Liver (tissue), 9 donors: ENCODE measurements around the gene MICAL2. TPM values are rescaled to one million over a fixed set of nuclear protein-coding genes. Genes with fewer than 3 reads are reported as not detected.

Experiments
- DNase-seq: peaks from one replicate; pipeline ENCODE4 v3.0.0-alpha.2; 2017; ENCODE audit warnings: low spot score
- H3K27ac ChIP-seq, 2 donors: one replicate each; pipeline ENCODE4 v1.7.0; 2013; ENCODE audit warnings: inconsistent platforms in 2 of 2, low read length in 2 of 2, control low read depth in 1 of 2, low read depth in 1 of 2, mild to moderate bottlenecking in 1 of 2
- H3K27me3 ChIP-seq, 4 donors: one replicate each; pipeline versions ENCODE4 v1.6.1 to v1.7.0; 2013; ENCODE audit warnings: low read length in 3 of 4, inconsistent platforms in 1 of 4, mild to moderate bottlenecking in 1 of 4, moderate library complexity in 1 of 4; ENCODE audit not compliant: control insufficient read depth in 4 of 4, insufficient read depth in 4 of 4
- H3K36me3 ChIP-seq, 4 donors: one replicate each; pipeline versions ENCODE4 v1.6.1 to v1.7.0; 2013; ENCODE audit warnings: low read length in 3 of 4, mild to moderate bottlenecking in 3 of 4, low read depth in 1 of 4, moderate library complexity in 1 of 4; ENCODE audit not compliant: control insufficient read depth in 4 of 4, insufficient read depth in 3 of 4
- H3K4me1 ChIP-seq, 4 donors: one replicate each; pipeline versions ENCODE4 v1.6.1 to v1.7.0; 2013; ENCODE audit warnings: low read length in 3 of 4, mild to moderate bottlenecking in 3 of 4, moderate library complexity in 1 of 4; ENCODE audit not compliant: control insufficient read depth in 4 of 4, insufficient read depth in 4 of 4
- H3K4me3 ChIP-seq, 3 donors: one replicate each; pipeline versions ENCODE4 v1.6.1 to v1.7.0; 2013; ENCODE audit warnings: low read length in 3 of 3, control low read depth in 1 of 3, low read depth in 1 of 3, mild to moderate bottlenecking in 1 of 3
- H3K9ac ChIP-seq, 2 donors: one replicate each; pipeline ENCODE4 v1.7.0; 2013; ENCODE audit warnings: low read length in 2 of 2, mild to moderate bottlenecking in 2 of 2, moderate library complexity in 2 of 2, control low read depth in 1 of 2, low read depth in 1 of 2
- H3K9me3 ChIP-seq, 4 donors: one replicate each; pipeline versions ENCODE4 v1.6.1 to v1.7.0; 2013; ENCODE audit warnings: low read length in 3 of 4; ENCODE audit not compliant: control insufficient read depth in 4 of 4
- ATF3 ChIP-seq: IDR thresholded peaks from 2 replicates; pipeline ENCODE4 v1.6.1; 2016; ENCODE audit warnings: antibody characterized with exemption
- CTCF ChIP-seq: fragments of 150-350 bp; IDR thresholded peaks from 2 replicates; pipeline ENCODE4 v1.5.1; 2017; ENCODE audit warnings: improper control_type of control experiment, low read depth, low read length; ENCODE audit not compliant: missing input control
- EGR1 ChIP-seq, 2 donors: IDR thresholded peaks; 2 replicates each; pipeline ENCODE4 v1.6.1; 2016 to 2018; ENCODE audit warnings: antibody characterized with exemption in 2 of 2, low read depth in 2 of 2
- FOXA1 ChIP-seq: IDR thresholded peaks from 2 replicates; pipeline ENCODE4 v1.6.1; 2016; ENCODE audit warnings: antibody characterized with exemption
- FOXA2 ChIP-seq: IDR thresholded peaks from 2 replicates; pipeline ENCODE4 v1.6.1; 2016; ENCODE audit warnings: antibody characterized with exemption
- GABPA ChIP-seq, 2 donors: IDR thresholded peaks in 1 of 2; conservative IDR thresholded peaks in 1 of 2; 2 replicates each; pipeline ENCODE4 v1.6.1; 2016; ENCODE audit warnings: antibody characterized with exemption in 2 of 2, mild to moderate bottlenecking in 1 of 2, moderate library complexity in 1 of 2
- HNF4A ChIP-seq, 2 donors: conservative IDR thresholded peaks; 2 replicates each; pipeline ENCODE4 v1.6.1; 2016; ENCODE audit warnings: antibody characterized with exemption in 2 of 2, mild to moderate bottlenecking in 2 of 2
- HNF4G ChIP-seq: IDR thresholded peaks from 2 replicates; pipeline ENCODE4 v1.6.1; 2016; ENCODE audit warnings: antibody characterized with exemption
- JUND ChIP-seq, 2 donors: IDR thresholded peaks; 2 replicates each; pipeline ENCODE4 v1.6.1; 2016; ENCODE audit warnings: antibody characterized with exemption in 2 of 2
- MAX ChIP-seq: IDR thresholded peaks from 2 replicates; pipeline ENCODE4 v1.6.1; 2016; ENCODE audit warnings: antibody characterized with exemption
- NR2F2 ChIP-seq: IDR thresholded peaks from 2 replicates; pipeline ENCODE4 v1.6.1; 2016; ENCODE audit warnings: antibody characterized with exemption
- RAD21 ChIP-seq, 2 donors: IDR thresholded peaks; 2 replicates each; pipeline ENCODE4 v1.6.1; 2016; ENCODE audit warnings: antibody characterized with exemption in 2 of 2, mild to moderate bottlenecking in 2 of 2
- REST ChIP-seq: IDR thresholded peaks from 2 replicates; pipeline ENCODE4 v1.6.1; 2016; ENCODE audit warnings: antibody characterized with exemption, mild to moderate bottlenecking
- RXRA ChIP-seq, 2 donors: IDR thresholded peaks; 2 replicates each; pipeline ENCODE4 v1.6.1; 2017 to 2018; ENCODE audit warnings: antibody characterized with exemption in 2 of 2, mild to moderate bottlenecking in 1 of 2
- SP1 ChIP-seq: IDR thresholded peaks from 2 replicates; pipeline ENCODE4 v1.6.1; 2018; ENCODE audit warnings: antibody characterized with exemption, mild to moderate bottlenecking
- TAF1 ChIP-seq: conservative IDR thresholded peaks from 2 replicates; pipeline ENCODE4 v1.6.1; 2016; ENCODE audit warnings: antibody characterized with exemption, mild to moderate bottlenecking
- YY1 ChIP-seq: IDR thresholded peaks from 2 replicates; pipeline ENCODE4 v1.6.1; 2016; ENCODE audit warnings: antibody characterized with exemption, mild to moderate bottlenecking
- ZBTB33 ChIP-seq: IDR thresholded peaks from 2 replicates; pipeline ENCODE4 v1.6.1; 2016; ENCODE audit warnings: antibody characterized with exemption
- WGBS: extraction: QIAGEN DNeasy Blood & Tissue Kit; methylation state at CpG from one replicate; pipeline ENCODE4 v1.1.7; 2013; 5-methylcytosine and 5-hydroxymethylcytosine counted together
- polyA plus RNA-seq, 2 donors: library from polyadenylated mRNA; stranded (reverse) in 1 of 2; unstranded in 1 of 2; fragments of 200-250 nt in 1 of 2; fragments of >200 nt in 1 of 2; fragmentation: Nextera tagmentation in 1 of 2; extraction: Ambion mirVana in 1 of 2; gene quantifications; one replicate each; pipeline versions ENCODE4 v1.2.1 to v1.2.3, GENCODE V29; 2013 to 2015
- total RNA-seq, 2 donors: library from RNA; depleted of rRNA; stranded (reverse); fragments of >200 nt; gene quantifications; one replicate each; pipeline ENCODE4 v1.2.3, GENCODE V29; 2014
- donor health status: healthy.
- donor health status: healthy.
- donor health status: healthy.
- donor health status: healthy.
- donor health status: healthy.

Gene MICAL2
- total and polyA plus RNA-seq, 4 donors = 17.5 to 113 (median 42.9) TPM

- DNase-seq = no peak
- Histone ChIP-seq H3K4me3 (no peak overlapping the region), H3K27ac (no peak overlapping the region), H3K9me3 (no peaks in the 10 kb centered on the region), H3K4me1 (no peaks in the 10 kb centered on the region), H3K9ac (no peak overlapping the region), H3K36me3 (peaks cover 6 to 42% (median 27%) of the 10 kb centered on the region in 4 donors), H3K27me3 (no peaks in the 10 kb centered on the region)
- TF ChIP-seq FOXA2 = no peak
- no peak for TF ChIP-seq RAD21 (IDR thresholded peaks at IDR 0.05)
- no peak for TF ChIP-seq TAF1
- TF ChIP-seq CTCF = no peak
- TF ChIP-seq YY1 = no peak
- no peak for TF ChIP-seq GABPA (IDR thresholded peaks at IDR 0.05 in 1 of 2, conservative IDR thresholded peaks at IDR 0.05 in 1 of 2)
- TF ChIP-seq FOXA1 = no peak
- no peak for TF ChIP-seq ZBTB33
- no peak for TF ChIP-seq REST
- no peak for TF ChIP-seq ATF3
- no peak for TF ChIP-seq HNF4A (conservative IDR thresholded peaks at IDR 0.05)
- TF ChIP-seq JUND (IDR thresholded peaks at IDR 0.05) = no peak
- no peak for TF ChIP-seq HNF4G
- TF ChIP-seq RXRA (IDR thresholded peaks at IDR 0.05) = no peak
- no peak for TF ChIP-seq NR2F2
- WGBS = 95% methylated on average over 7 of the region's 7 CpGs
These were observed 149.6 kb downstream of the MICAL2 start for GRCh38 chr11:12259956-12260355.

GRCh38 chr11:12260731-12261521 is 150.5 kb downstream of the MICAL2 start:
- DNase-seq = no peak
- Histone ChIP-seq H3K4me1 (no peaks in the 10 kb centered on the region), H3K27me3 (no peaks in the 10 kb centered on the region), H3K9me3 (no peaks in the 10 kb centered on the region), H3K27ac (no peak overlapping the region), H3K9ac (no peak overlapping the region), H3K4me3 (no peak overlapping the region), H3K36me3 (peaks cover 6 to 42% (median 25%) of the 10 kb centered on the region in 4 donors)
- no peak for TF ChIP-seq JUND (IDR thresholded peaks at IDR 0.05)
- no peak for TF ChIP-seq TAF1
- TF ChIP-seq RAD21 (IDR thresholded peaks at IDR 0.05) = no peak
- TF ChIP-seq ZBTB33 = no peak
- TF ChIP-seq HNF4G = no peak
- no peak for TF ChIP-seq CTCF
- TF ChIP-seq EGR1 (IDR thresholded peaks at IDR 0.05; ENCODE audit: low read depth in 2 of 2) = no peak
- no peak for TF ChIP-seq YY1
- TF ChIP-seq HNF4A (conservative IDR thresholded peaks at IDR 0.05) = no peak
- TF ChIP-seq MAX = no peak
- TF ChIP-seq RXRA (IDR thresholded peaks at IDR 0.05) = no peak
- TF ChIP-seq FOXA2 = no peak
- TF ChIP-seq ATF3 = no peak
- TF ChIP-seq FOXA1 = no peak
- TF ChIP-seq SP1 = no peak
- WGBS = 95% methylated on average over 8 of the region's 8 CpGs
